Activated T-cell treated with anti-CD3 and anti-CD28 coated beads for 48 hours (primary cell): ENCODE data around the gene ZDHHC13.

Experiments used
- DNase-seq: peaks from one replicate; pipeline ENCODE4 v3.0.0-alpha.2; 2020; ENCODE audit warnings: low read depth

ZDHHC13 gene

DNA sequence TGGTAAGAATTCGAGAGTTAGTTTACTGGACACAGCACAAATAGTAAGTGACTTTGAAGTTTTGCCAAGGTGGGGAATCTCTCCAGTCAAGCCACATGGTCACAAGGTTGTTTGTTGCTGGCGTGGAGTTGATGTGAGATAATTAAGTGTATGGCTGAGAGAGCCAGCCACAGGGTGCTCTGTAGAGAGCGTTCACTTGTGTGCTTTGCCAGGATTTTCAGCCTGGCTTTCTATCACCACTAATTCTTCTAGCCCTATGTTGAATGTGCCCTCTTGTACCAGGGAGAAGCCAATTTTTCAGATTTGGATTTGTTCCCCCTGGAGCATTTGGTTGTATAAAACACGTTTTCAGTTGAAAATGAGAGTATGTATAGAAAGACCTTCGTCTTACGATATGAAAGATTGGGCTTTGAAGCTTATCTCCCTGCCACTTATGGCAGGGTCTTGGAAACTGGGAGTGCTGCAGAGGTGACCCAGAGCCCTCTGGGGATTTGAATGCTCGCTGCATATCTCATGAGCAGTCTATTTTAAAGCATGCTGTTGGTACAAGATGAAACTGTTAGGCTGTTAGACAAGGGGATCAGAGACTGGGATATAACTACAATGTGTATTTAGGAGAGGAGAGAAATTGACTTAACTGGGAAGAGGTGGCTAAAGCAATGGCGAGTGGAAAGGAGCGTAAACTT lies 56.2 kb downstream of the ZDHHC13 start:
- DNase-seq = no peak

DNA sequence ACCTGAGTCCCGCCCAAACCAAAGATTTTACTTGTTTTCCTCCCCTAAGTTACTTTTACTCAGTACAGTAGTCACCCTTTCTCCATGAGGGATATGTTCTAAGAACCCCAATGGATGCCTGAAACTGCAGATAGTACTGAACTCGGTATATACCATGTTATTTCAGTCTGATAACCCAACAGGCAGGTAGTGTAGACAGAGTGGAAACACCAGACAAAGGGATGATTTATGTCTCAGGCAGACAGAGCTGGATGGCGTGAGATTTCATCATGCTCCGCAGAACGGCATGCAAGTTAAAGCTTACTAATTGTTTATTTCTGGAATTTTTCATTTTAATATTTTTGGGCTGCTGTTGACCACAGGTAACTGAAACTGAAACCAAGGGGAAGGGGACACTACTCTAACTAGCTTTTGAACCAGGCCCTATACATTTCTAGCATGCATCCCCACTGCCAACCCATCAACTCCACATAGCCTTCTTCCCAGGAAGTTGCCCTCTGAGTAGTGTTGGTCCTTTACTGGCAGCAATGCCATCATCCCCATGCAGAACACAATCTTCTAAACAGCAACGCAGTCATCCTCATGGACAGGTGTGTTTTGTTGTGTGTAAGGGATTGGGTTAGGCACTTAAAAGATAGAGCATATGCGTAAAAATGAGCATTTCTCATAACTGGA lies 57.1 kb downstream of the ZDHHC13 start:
- DNase-seq = no peak

DNA sequence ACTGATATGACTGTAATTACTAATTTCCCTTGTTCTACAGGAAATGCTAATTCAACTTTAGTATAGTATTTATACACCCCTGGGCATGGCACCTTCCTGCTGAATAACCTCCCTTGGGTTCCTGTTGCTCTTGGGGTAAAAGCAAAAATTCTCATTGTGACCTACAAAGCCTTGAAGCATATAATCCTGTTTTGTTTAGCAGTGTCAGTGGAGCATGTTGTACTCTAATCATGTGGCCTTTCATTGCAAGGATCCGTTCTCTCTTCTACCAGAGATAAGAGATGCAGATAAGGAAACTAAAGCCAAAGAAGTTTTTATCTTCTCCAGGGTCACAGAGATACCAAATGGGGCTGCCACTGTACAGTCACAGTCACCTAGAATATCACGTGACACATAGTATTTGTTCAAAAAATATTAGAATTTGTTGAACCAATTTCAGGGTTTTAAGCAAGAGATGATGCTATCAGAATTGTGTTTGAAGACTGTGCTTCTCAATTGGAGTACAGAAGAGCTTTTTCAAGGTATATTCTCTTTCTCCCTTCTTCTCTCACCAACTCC lies 59.7 kb downstream of the ZDHHC13 start:
- DNase-seq = no peak

- no peak for DNase-seq
Observed at GRCh38 chr11:19181531-19182261, 64.7 kb downstream of the ZDHHC13 start.

DNA sequence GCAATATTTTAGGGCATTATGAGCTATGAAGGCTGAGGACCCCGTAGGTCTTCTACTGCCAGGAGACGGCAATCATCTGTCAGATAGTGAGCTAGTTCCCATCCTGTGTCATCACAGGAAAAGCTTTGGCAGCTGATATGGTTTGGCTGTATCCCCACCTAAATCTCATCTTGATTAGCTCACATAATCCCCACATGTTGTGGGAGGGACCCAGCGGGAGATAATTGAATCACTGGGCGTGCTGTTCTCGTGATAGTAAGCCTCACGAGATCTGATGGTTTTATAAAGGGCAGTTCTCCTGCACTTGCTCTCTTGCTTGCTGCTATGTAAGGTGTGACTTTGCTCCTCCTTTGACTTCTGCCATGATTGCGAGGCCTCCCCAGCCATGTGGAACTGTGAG lies 66.7 kb downstream of the ZDHHC13 start:
- DNase-seq = no peak

DNA sequence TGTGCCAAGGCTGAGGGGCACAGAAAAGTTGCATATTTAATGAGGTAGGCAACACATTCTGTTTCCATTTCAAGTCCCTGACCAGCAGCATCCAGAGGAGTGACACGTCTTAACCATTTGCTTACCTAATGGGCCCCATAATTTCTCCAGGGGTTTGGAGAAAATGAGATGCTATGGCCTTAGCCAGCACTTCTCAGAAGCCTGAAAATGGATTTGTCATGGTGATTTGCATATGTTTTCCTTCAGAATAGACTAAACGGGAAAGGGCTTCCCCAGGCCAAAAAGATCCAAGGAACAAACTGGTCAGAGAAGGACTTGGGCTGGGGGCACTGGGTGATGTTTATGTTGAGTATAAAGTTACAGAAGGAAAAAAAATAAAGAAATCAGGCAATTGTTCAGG lies 68.1 kb downstream of the ZDHHC13 start:
- DNase-seq = no peak

- DNase-seq = no peak
Observed at GRCh38 chr11:19185516-19186052, 68.6 kb downstream of the ZDHHC13 start.

DNA sequence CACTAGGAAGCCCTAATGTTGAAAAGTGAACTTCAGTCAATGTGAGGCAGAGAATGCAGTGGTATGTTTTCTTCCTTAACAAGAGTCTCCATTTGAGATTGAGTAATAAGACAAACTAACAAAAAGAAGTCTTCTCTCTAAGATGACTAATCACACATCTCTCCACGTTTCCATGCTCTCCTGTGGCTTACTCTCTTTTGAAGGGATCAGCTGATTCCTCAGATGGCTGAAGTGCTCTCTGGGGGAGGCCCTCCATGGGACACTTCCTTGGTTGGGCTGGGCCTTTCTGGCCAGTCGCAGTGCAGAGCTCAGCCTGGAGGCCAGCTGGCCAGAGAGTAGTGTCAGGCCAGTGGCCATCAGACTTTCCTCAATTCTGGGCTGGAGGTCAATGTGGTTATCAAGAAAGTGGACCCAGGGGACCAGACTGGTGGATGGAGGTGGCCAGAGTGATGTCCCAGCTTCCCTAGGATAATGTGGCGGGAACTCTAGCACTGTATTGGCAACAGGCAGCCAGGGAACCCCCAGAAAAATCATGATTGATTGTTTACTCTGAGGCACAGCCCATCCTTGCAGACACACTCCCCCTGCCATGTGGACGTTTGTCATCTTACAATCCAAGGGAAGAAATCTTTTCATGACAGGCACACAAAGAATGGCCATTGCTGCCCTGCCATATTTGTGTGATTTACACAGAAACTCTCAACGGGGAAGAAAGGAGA lies 70.3 kb downstream of the ZDHHC13 start:
- no peak for DNase-seq

DNA sequence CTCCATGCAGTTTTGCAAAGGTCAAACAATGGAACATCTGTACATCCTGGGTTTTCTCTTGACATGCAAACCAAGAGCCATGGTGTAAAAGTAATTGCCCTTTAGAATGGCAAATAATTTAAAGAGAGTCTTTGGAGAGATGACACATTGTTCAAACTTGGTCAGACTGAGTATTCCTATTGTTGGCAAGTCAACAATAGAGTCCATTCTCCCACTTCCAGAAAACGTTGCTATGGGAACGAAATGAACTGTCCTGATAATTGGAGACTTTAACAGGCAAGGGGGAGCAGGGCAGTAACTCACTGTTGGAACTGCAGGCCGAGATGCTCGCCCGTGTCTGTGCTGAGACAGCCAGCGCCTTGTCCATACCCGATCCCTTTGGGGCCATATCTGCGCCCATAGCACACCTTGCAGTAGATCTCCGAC lies 70.9 kb downstream of the ZDHHC13 start:
- DNase-seq = no peak

DNA sequence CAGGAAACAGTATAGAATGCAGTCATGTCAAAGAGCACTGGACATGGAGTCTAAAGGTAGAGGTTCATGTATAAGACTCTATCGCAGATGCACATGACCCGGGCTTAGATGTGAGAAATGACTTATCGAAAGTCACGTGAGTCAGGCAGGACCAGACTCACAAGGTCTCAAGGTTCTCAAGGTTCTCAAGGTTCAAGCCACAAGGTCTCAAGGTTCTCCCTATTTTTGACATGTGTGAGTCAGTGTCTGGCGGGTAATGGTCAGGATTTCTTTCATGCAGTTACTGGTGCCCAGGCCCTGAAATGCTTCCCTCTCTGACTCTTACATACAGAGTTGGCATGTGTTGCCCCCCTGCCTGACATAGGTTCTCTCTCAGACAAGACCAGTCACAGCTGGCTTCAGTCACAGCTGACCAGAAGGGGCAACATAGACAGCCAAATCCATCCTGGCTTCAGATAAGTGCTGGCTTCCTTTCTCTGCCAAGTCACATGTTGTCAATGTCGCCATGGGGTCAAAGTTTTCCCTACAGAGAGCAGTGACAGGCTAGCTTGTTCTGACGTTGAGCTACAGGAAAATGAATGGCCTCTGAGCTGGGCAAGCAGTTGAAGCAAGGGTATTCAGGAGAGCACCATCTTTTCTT lies 74.7 kb downstream of the ZDHHC13 start:
- no peak for DNase-seq

DNA sequence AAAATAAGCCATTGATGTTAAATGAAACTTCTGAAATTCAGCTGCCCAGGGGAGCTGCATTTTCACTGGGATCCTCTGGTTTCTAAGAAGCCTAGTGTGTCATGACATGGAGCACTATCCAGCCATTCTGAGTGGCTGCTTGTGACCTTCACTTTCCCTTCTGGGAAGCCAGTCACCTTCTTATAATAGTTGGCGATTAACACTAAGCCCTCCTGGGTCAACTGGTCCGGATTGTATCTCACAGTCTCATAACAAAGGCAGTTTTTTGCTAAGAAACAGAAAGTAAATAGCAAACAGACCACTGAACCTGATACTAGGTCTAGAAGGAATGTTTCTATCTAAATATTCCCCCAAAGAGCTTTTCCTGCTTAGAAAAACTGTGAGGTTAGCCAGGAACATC lies 76.9 kb downstream of the ZDHHC13 start:
- no peak for DNase-seq

GRCh38 chr11:19194620-19195308 lies 77.8 kb downstream of the ZDHHC13 start:
- DNase-seq = no peak

- no peak for DNase-seq
Observed at GRCh38 chr11:19196432-19196831, 79.5 kb downstream of the ZDHHC13 start.

DNA sequence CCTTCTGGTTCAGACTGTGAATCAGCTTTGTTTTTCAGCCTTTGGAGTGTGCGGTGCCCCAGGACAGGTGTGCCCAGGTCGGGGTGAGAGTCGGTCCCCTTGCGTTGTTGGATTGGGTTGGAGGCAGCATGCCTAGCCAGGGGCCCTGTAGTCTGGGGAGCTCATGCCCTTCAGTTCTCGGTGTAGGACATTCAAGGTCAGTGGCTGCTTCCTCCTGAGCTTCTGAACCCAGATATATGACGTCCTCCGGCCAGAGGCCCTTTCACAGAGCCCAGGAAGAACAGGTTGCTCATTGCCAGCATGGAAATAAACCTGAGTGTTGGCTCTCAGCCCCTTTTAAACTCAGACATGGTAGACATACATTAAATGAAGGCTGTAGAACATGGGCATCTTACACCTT lies 82.1 kb downstream of the ZDHHC13 start:
- DNase-seq = no peak

DNA sequence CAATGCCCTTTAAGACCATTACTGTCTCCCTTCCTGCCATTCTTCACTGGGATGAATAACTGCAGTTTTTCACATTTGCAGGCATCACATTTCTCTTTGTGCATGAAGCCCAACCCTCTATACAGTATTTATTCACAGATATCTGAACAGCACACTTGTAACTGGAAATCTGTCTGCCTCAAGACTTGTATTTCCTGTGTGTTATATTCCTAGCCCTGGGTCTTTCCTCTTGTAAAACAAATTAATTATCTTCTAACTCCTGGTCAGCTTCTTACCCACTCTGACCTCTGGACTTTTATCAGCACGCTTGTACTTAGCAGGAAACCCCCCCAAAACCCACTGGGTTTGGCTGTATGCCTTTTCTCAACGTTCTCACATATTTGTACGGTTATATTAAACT lies 82.8 kb downstream of the ZDHHC13 start:
- no peak for DNase-seq

GRCh38 chr11:19200410-19201201 lies 83.6 kb downstream of the ZDHHC13 start:
- no peak for DNase-seq

GRCh38 chr11:19201737-19202605 lies 85.0 kb downstream of the ZDHHC13 start, which contains the start of gene CSRP3:
Gene CSRP3 (minus strand): TSS chr11:19201983. CDS start chr11:19192448, 9,535 bp downstream.
- DNase-seq = no peak

GRCh38 chr11:19204836-19205235 lies 87.9 kb downstream of the ZDHHC13 start:
- no peak for DNase-seq

GRCh38 chr11:19208181-19208580 lies 91.2 kb downstream of the ZDHHC13 start:
- no peak for DNase-seq
